ENCODE results near the gene OR52K1.
"Not testable (repeated sequence)": the region's sequence is repeated elsewhere in the genome, so short reads cannot be mapped to it uniquely, and the experiment has no call there.

- not testable (repeated sequence) for TF ChIP-seq POLR2A (IDR thresholded peaks at IDR 0.05; ENCODE audit: low read depth); CTCF (IDR thresholded peaks at IDR 0.05); POLR2AphosphoS5 (IDR thresholded peaks at IDR 0.05)
Measured at GRCh38 chr11:4491405-4491804, 9.0 kb downstream of the OR52K1 start.

Data from esophagus muscularis mucosa (tissue), 3 donors.